ENCODE results near the gene SIGLEC14.

The SIGLEC14 gene

DNA sequence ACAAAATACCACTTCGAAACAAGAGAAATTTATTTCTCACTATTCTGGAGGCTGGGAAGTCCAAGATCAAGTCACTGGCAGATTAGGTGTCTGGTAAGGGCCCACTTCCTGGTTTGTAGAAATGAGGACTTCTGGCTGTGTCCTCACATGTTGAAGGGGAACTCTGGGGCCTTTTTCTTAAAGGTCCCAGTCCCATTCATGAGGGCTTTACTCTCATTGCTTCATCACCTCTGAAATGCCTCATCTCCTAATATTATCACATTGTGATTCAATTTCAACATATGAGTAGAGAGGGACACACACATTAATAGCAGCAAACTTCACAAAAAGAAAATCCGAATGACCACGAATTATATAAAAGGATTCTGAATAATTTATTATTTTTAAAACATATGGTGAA, 21.6 kb upstream of the SIGLEC14 start:
- no peak overlapping the region for H3K4me3 ChIP-seq (ENCODE audit: low read length in 2 of 2)
- H3K27ac ChIP-seq (ENCODE audit: low read length): no peak overlapping the region
- H3K36me3 ChIP-seq (ENCODE audit: control insufficient read depth in 2 of 2, insufficient read depth in 2 of 2, low read length in 2 of 2): no peaks in the 10 kb centered on the region
- peaks cover 3 to 6% of the 10 kb centered on the region in 2 donors for H3K27me3 ChIP-seq (ENCODE audit: control insufficient read depth in 1 of 2, insufficient read depth in 2 of 2, low read length in 2 of 2)
- no peak overlapping the region for H3K9ac ChIP-seq (ENCODE audit: low read length in 2 of 2)
- H3K4me1 ChIP-seq (ENCODE audit: control insufficient read depth, insufficient read depth, low read length): no peaks in the 10 kb centered on the region
- H3K9me3 ChIP-seq (ENCODE audit: control insufficient read depth in 2 of 2, low read length in 2 of 2): no peaks in the 10 kb centered on the region

DNA sequence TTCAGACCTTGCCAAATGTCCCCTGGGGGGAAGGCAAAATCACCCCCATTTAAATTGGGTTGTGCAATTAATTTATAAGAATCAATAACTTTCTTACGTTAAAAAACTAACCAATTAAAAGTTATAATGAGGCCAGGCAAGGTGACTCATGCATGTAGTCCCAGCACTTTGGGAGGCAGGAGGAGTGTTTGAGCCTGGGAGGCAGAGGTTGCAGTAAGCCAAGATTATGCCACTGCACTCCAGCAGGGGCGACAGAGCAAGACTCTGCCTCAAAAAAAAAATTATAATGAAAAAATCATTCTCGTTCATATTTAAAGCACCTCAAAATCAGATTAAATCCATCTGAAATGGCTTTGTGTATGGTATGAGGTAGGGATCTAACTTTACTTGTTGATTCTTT, 18.4 kb upstream of the SIGLEC14 start:
- no peaks in the 10 kb centered on the region for H3K36me3 ChIP-seq (ENCODE audit: control insufficient read depth in 2 of 2, insufficient read depth in 2 of 2, low read length in 2 of 2)
- no peak overlapping the region for H3K9ac ChIP-seq (ENCODE audit: low read length in 2 of 2)
- no peak overlapping the region for H3K27ac ChIP-seq (ENCODE audit: low read length)
- no peaks in the 10 kb centered on the region for H3K4me1 ChIP-seq (ENCODE audit: control insufficient read depth, insufficient read depth, low read length)
- H3K9me3 ChIP-seq (ENCODE audit: control insufficient read depth in 2 of 2, low read length in 2 of 2): no peaks in the 10 kb centered on the region
- H3K27me3 ChIP-seq (ENCODE audit: control insufficient read depth in 1 of 2, insufficient read depth in 2 of 2, low read length in 2 of 2): peaks cover 3 to 6% of the 10 kb centered on the region in 2 donors
- H3K4me3 ChIP-seq (ENCODE audit: low read length in 2 of 2): no peak overlapping the region

DNA sequence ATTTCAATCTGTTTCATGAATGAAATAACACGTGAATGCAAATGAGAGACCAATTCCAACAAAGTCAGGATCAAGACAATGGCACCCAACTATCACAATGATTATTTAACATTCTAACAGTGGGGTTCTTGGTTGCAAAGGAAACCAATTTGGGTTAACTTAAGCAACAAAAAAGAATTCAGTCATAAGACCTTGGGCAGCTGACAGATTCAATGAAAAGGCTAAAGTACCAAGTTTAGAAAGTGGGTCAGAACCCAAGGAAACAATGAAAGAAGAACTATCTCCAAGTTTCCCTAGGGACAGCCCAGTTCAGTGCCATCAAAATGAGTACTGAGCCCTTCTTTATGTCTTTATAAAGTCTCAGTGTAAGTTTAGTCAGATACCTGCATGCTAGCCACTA, 17.5 kb upstream of the SIGLEC14 start:
- no peak overlapping the region for H3K9ac ChIP-seq (ENCODE audit: low read length in 2 of 2)
- H3K27me3 ChIP-seq (ENCODE audit: control insufficient read depth in 1 of 2, insufficient read depth in 2 of 2, low read length in 2 of 2): peaks cover 3 to 6% of the 10 kb centered on the region in 2 donors
- H3K9me3 ChIP-seq (ENCODE audit: control insufficient read depth in 2 of 2, low read length in 2 of 2): no peaks in the 10 kb centered on the region
- no peak overlapping the region for H3K27ac ChIP-seq (ENCODE audit: low read length)
- no peaks in the 10 kb centered on the region for H3K4me1 ChIP-seq (ENCODE audit: control insufficient read depth, insufficient read depth, low read length)
- H3K36me3 ChIP-seq (ENCODE audit: control insufficient read depth in 2 of 2, insufficient read depth in 2 of 2, low read length in 2 of 2): no peaks in the 10 kb centered on the region
- no peak overlapping the region for H3K4me3 ChIP-seq (ENCODE audit: low read length in 2 of 2)

DNA sequence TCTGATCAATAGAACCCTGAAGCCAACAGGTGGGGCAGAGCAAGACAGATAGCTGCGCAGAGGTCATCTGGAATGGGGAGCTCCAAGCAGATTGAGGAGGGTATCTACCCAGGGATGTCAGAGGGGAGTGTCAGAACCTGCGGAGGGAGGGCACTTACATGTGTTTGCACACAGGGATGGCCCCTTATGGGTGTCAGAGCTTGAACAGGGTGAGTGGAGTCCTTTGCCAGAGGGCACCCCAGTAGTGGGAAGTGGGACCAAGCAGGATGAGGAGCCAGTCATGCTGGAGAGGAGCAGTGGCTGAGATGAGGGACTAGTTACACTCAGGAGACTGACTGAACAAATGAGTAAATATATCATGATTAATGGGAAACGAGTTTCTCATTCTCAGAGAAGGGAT, 17.0 kb upstream of the SIGLEC14 start:
- Histone ChIP-seq H3K27ac (ENCODE audit: low read length) (no peak overlapping the region), H3K27me3 (ENCODE audit: control insufficient read depth in 1 of 2, insufficient read depth in 2 of 2, low read length in 2 of 2) (peaks cover 3 to 6% of the 10 kb centered on the region in 2 donors), H3K9me3 (ENCODE audit: control insufficient read depth in 2 of 2, low read length in 2 of 2) (no peaks in the 10 kb centered on the region), H3K9ac (ENCODE audit: low read length in 2 of 2) (no peak overlapping the region), H3K36me3 (ENCODE audit: control insufficient read depth in 2 of 2, insufficient read depth in 2 of 2, low read length in 2 of 2) (no peaks in the 10 kb centered on the region), H3K4me3 (ENCODE audit: low read length in 2 of 2) (no peak overlapping the region), H3K4me1 (ENCODE audit: control insufficient read depth, insufficient read depth, low read length) (no peaks in the 10 kb centered on the region)

DNA sequence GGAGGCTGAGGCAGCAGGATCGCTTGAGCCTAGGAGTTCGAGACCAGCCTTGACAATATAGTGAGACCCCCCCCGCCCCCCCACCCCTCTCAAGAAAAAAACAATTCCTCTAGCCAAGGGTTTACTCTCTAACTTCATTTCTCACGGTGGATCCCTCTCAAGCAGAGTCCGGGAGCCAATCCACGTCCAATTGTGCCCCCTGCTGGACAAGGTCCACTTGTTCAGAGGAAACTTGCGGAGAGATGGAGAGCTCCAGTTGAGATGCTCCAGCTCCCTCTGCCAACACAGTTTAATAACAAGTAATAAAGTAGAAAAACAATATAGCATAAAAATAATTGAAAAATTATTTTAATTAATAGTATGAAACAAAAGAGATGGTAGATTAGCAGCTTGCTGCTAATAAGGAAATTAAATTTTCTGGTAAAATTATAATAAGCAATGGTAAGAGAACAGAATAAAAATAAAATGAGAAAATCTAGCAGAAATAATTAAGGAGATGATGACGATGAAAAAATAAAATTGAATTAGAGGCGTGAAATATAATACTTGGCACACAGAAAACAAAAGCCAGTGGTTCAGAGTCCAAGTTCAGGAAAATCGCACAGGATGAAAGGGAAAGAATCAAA, 14.5 kb upstream of the SIGLEC14 start:
- H3K9me3 ChIP-seq (ENCODE audit: control insufficient read depth in 2 of 2, low read length in 2 of 2): no peaks in the 10 kb centered on the region
- no peaks in the 10 kb centered on the region for H3K4me1 ChIP-seq (ENCODE audit: control insufficient read depth, insufficient read depth, low read length)
- no peak overlapping the region for H3K4me3 ChIP-seq (ENCODE audit: low read length in 2 of 2)
- peaks cover 3 to 6% of the 10 kb centered on the region in 2 donors for H3K27me3 ChIP-seq (ENCODE audit: control insufficient read depth in 1 of 2, insufficient read depth in 2 of 2, low read length in 2 of 2)
- no peak overlapping the region for H3K9ac ChIP-seq (ENCODE audit: low read length in 2 of 2)
- H3K27ac ChIP-seq (ENCODE audit: low read length): no peak overlapping the region
- H3K36me3 ChIP-seq (ENCODE audit: control insufficient read depth in 2 of 2, insufficient read depth in 2 of 2, low read length in 2 of 2): no peaks in the 10 kb centered on the region

DNA sequence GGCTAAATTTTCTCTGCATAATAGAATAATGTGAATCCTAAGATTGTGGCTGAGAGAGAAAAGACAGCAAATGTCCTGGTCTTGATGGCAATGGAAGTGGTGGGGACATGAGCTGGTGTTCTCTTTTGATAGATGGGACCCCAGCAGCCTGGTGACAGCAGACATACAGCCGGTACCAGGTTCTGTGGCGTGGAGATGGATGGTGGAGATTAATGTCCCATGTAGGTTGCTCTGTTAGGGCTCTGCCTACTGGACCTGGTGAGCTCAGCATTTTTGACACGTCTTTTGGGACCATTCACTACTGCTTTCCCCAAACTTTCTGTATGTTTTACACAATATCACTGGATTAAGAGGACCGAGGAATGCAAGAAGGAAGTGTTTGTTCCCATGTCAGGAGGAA, 8.2 kb upstream of the SIGLEC14 start:
- Histone ChIP-seq H3K27ac (ENCODE audit: low read length) (no peak overlapping the region), H3K9ac (ENCODE audit: low read length in 2 of 2) (no peak overlapping the region), H3K36me3 (ENCODE audit: control insufficient read depth in 2 of 2, insufficient read depth in 2 of 2, low read length in 2 of 2) (no peaks in the 10 kb centered on the region), H3K4me3 (ENCODE audit: low read length in 2 of 2) (no peak overlapping the region), H3K4me1 (ENCODE audit: control insufficient read depth, insufficient read depth, low read length) (no peaks in the 10 kb centered on the region), H3K9me3 (ENCODE audit: control insufficient read depth in 2 of 2, low read length in 2 of 2) (no peaks in the 10 kb centered on the region), H3K27me3 (ENCODE audit: control insufficient read depth in 1 of 2, insufficient read depth in 2 of 2, low read length in 2 of 2) (peaks cover 0 to 3% of the 10 kb centered on the region in 2 donors)

DNA sequence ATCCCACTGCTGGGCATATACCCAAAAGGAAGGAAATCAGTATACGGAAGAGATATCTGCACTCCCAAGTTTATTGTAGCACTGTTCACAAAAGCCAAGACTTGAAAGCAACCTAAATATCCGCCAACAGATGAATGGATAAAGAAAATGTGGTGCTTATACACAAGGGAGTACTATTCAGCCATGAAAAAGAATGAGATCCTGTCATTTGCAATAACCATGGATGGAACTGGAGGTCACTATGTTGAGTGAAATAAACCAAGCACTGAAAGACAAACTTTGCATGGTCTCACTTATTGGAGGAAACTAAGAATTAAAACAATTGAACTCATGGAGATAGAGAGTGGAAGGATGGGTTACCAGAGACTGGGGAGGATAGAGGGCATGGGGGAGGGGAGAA, 6.5 kb upstream of the SIGLEC14 start:
- Histone ChIP-seq H3K9me3 (ENCODE audit: control insufficient read depth in 2 of 2, low read length in 2 of 2) (no peaks in the 10 kb centered on the region), H3K9ac (ENCODE audit: low read length in 2 of 2) (no peak overlapping the region), H3K27ac (ENCODE audit: low read length) (no peak overlapping the region), H3K4me3 (ENCODE audit: low read length in 2 of 2) (no peak overlapping the region), H3K4me1 (ENCODE audit: control insufficient read depth, insufficient read depth, low read length) (no peaks in the 10 kb centered on the region), H3K27me3 (ENCODE audit: control insufficient read depth in 1 of 2, insufficient read depth in 2 of 2, low read length in 2 of 2) (peaks cover 0 to 3% of the 10 kb centered on the region in 2 donors), H3K36me3 (ENCODE audit: control insufficient read depth in 2 of 2, insufficient read depth in 2 of 2, low read length in 2 of 2) (no peaks in the 10 kb centered on the region)

DNA sequence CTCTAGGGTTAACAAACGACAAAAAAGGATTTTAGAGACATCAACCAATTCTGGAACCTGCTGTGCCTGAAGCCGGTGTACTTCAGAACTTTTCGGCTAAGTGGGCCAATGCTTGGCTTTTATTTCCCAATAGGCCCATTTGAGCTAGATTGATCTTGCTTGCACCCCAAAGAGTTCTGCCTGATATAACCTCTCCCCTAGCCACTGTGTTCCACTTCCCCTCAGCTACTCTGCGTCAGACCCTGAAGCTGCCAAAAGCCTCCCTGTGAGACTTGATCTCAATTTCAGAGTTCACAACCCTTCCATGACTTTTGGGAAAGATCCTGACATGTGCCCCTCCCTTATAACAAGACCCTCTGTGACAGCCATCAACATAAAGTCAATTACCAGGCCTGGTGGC, 5.6 kb upstream of the SIGLEC14 start:
- H3K27me3 ChIP-seq (ENCODE audit: control insufficient read depth in 1 of 2, insufficient read depth in 2 of 2, low read length in 2 of 2): peaks cover 0 to 5% of the 10 kb centered on the region in 2 donors
- no peak overlapping the region for H3K9ac ChIP-seq (ENCODE audit: low read length in 2 of 2)
- H3K9me3 ChIP-seq (ENCODE audit: control insufficient read depth in 2 of 2, low read length in 2 of 2): no peaks in the 10 kb centered on the region
- no peaks in the 10 kb centered on the region for H3K36me3 ChIP-seq (ENCODE audit: control insufficient read depth in 2 of 2, insufficient read depth in 2 of 2, low read length in 2 of 2)
- H3K4me3 ChIP-seq (ENCODE audit: low read length in 2 of 2): no peak overlapping the region
- no peaks in the 10 kb centered on the region for H3K4me1 ChIP-seq (ENCODE audit: control insufficient read depth, insufficient read depth, low read length)
- H3K27ac ChIP-seq (ENCODE audit: low read length): no peak overlapping the region

DNA sequence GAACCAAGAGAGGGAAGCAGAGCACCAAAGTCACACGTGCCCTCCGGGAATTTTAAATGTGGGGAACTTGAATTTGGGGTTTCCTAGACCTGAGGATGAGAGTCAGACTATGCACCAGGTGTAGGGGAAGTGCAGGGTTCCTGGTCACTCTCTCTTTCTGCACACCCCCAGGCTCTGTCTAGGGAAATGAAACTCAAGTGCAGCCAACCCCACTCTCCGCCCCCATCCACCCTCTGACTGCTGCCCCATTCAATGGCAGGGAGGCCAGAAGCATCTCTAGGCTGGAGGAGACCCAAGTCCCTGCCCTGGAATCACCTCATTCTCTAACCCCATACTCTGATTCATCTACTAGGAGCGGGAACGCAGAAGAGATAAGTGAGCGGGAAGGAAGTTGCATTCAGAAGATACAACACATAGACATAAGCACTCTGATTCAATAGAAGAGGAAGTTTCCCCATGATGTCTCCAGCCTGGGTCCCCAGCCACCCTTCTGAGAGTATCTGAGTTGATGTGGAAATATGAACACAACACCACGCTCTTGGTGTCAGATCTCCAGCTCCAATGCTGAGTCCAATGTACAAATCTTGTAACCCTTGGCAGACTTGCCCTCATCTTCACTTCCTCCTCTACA, 4.7 kb upstream of the SIGLEC14 start:
- Histone ChIP-seq H3K9ac (ENCODE audit: low read length in 2 of 2) (no peak overlapping the region), H3K4me1 (ENCODE audit: control insufficient read depth, insufficient read depth, low read length) (no peaks in the 10 kb centered on the region), H3K4me3 (ENCODE audit: low read length in 2 of 2) (no peak overlapping the region), H3K9me3 (ENCODE audit: control insufficient read depth in 2 of 2, low read length in 2 of 2) (no peaks in the 10 kb centered on the region), H3K36me3 (ENCODE audit: control insufficient read depth in 2 of 2, insufficient read depth in 2 of 2, low read length in 2 of 2) (no peaks in the 10 kb centered on the region), H3K27me3 (ENCODE audit: control insufficient read depth in 1 of 2, insufficient read depth in 2 of 2, low read length in 2 of 2) (peaks cover 0 to 7% of the 10 kb centered on the region in 2 donors), H3K27ac (ENCODE audit: low read length) (no peak overlapping the region)

DNA sequence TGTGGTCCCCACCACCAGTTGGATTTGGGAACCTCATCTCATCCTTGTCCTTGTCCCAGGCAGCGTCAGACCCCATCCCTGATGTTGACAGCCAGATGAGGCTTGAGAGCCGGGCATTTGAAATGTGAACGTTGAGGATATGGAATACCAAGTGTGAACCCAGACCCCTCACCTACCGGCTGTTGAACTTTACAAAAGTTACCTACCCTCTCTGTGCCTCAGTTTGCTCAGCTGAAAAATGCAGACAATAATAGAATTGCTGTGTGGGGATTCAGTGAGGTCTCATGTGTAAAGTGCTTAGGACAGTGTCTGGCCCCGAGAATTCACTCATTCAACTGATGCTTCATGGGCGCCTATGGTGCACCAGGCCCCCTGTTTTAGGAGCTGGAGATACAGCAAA, 693 bp upstream of the SIGLEC14 start:
- no peaks in the 10 kb centered on the region for H3K9me3 ChIP-seq (ENCODE audit: control insufficient read depth in 2 of 2, low read length in 2 of 2)
- peaks cover 0 to 6% of the 10 kb centered on the region in 2 donors for H3K27me3 ChIP-seq (ENCODE audit: control insufficient read depth in 1 of 2, insufficient read depth in 2 of 2, low read length in 2 of 2)
- no peak overlapping the region for H3K9ac ChIP-seq (ENCODE audit: low read length in 2 of 2)
- H3K4me1 ChIP-seq (ENCODE audit: control insufficient read depth, insufficient read depth, low read length): no peaks in the 10 kb centered on the region
- H3K27ac ChIP-seq (ENCODE audit: low read length): no peak overlapping the region
- H3K4me3 ChIP-seq (ENCODE audit: low read length in 2 of 2): no peak overlapping the region
- no peaks in the 10 kb centered on the region for H3K36me3 ChIP-seq (ENCODE audit: control insufficient read depth in 2 of 2, insufficient read depth in 2 of 2, low read length in 2 of 2)

DNA sequence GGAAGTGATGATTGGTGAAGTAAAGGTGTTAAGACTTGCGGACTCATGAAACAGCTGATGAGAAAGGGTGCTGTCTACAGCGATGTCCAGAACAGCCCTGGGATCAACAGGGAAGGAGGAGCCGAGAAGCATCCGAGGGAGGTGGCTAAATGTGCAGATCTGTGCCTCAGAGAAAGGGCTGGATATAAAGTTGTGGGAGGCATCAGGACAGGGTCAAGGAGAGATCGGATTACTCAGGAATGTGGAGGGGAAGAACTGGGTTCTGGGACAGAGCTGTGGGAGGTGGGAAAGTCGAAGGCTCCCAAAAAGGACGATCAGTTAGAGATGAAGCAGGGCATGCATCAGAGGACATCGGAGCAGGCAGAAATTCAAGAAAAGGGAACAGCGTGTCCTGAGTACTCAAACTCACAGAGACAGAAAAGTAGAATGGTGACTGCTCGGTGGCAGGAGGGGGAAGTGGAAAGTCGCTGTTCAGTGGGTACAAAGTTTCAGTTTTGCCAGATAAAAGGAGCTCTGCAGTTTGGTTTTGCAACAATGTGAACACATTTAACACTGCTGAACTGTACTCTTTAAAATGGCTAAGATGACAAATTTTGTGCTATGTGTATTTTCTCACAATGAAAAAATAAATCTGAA, 1.9 kb downstream of the SIGLEC14 start:
- Histone ChIP-seq H3K4me1 (ENCODE audit: control insufficient read depth, insufficient read depth, low read length) (no peaks in the 10 kb centered on the region), H3K4me3 (ENCODE audit: low read length in 2 of 2) (no peak overlapping the region), H3K9ac (ENCODE audit: low read length in 2 of 2) (no peak overlapping the region), H3K27ac (ENCODE audit: low read length) (no peak overlapping the region), H3K9me3 (ENCODE audit: control insufficient read depth in 2 of 2, low read length in 2 of 2) (no peaks in the 10 kb centered on the region), H3K27me3 (ENCODE audit: control insufficient read depth in 1 of 2, insufficient read depth in 2 of 2, low read length in 2 of 2) (peaks cover 0 to 4% of the 10 kb centered on the region in 2 donors), H3K36me3 (ENCODE audit: control insufficient read depth in 2 of 2, insufficient read depth in 2 of 2, low read length in 2 of 2) (no peaks in the 10 kb centered on the region)
